HEK293 (cell line): ENCODE measurements around the gene OST4.

Experiments
- BCL6B ChIP-seq: fragments of 450-650 bp; formaldehyde crosslinking; IDR thresholded peaks from 2 replicates; pipeline ENCODE4 v1.5.1; 2017; ENCODE audit warnings: missing biosample characterization, missing genetic modification characterization
- CTCF ChIP-seq: fragments of 450-650 bp; formaldehyde crosslinking; IDR thresholded peaks from 2 replicates; pipeline ENCODE4 v1.5.1; 2016; ENCODE audit warnings: missing biosample characterization, missing genetic modification characterization
- HIC1 ChIP-seq: fragments of 450-650 bp; formaldehyde crosslinking; IDR thresholded peaks from 2 replicates; pipeline ENCODE4 v1.5.1; 2016; ENCODE audit warnings: missing biosample characterization, missing genetic modification characterization
- REPIN1 ChIP-seq: fragments of 450-650 bp; formaldehyde crosslinking; IDR thresholded peaks from 2 replicates; pipeline ENCODE4 v1.5.1; 2017; ENCODE audit warnings: missing biosample characterization, missing genetic modification characterization, low read depth
- SALL2 ChIP-seq: fragments of 450-650 bp; formaldehyde crosslinking; IDR thresholded peaks from 2 replicates; pipeline ENCODE4 v1.5.0; 2017; ENCODE audit warnings: missing biosample characterization, mild to moderate bottlenecking, missing genetic modification characterization, borderline replicate concordance
- SCRT2 ChIP-seq: fragments of 450-650 bp; formaldehyde crosslinking; IDR thresholded peaks from 2 replicates; pipeline ENCODE4 v1.5.1; 2016; ENCODE audit warnings: missing biosample characterization, missing genetic modification characterization
- ZBTB1 ChIP-seq: fragments of 450-650 bp; formaldehyde crosslinking; IDR thresholded peaks from 2 replicates; pipeline ENCODE4 v1.5.1; 2016; ENCODE audit warnings: missing biosample characterization, missing genetic modification characterization
- ZBTB44 ChIP-seq: fragments of 450-650 bp; IDR thresholded peaks from 2 replicates; pipeline ENCODE4 v1.5.1; 2018; ENCODE audit warnings: missing biosample characterization, mild to moderate bottlenecking, missing genetic modification characterization
- ZNF211 ChIP-seq: fragments of 450-650 bp; formaldehyde crosslinking; IDR thresholded peaks from 2 replicates; pipeline ENCODE4 v1.5.1; 2016; ENCODE audit warnings: low read depth, missing biosample characterization, missing genetic modification characterization
- ZNF549 ChIP-seq: fragments of 450-650 bp; IDR thresholded peaks from 2 replicates; pipeline ENCODE4 v1.5.1; 2018; ENCODE audit warnings: missing biosample characterization, missing genetic modification characterization, mild to moderate bottlenecking, inconsistent platforms, moderate library complexity

- TF ChIP-seq REPIN1 (tag by site-specific recombination) (no peak), SALL2 (tag by site-specific recombination) (no peak), BCL6B (tag by site-specific recombination) (no peak), ZNF549 (tag by site-specific recombination) (no peak), HIC1 (tag by site-specific recombination) (no peak), CTCF (tag by site-specific recombination) (no peak), ZBTB1 (tag by site-specific recombination) (no peak), SCRT2 (tag by site-specific recombination) (no peak), ZNF211 (tag by site-specific recombination) (no peak), ZBTB44 (tag by site-specific recombination) (no peak)
These were observed 11.4 kb upstream of the OST4 start for GRCh38 chr2:27082773-27083409.
